IPS-18a (cell line): ENCODE results near the gene SAMD7.

Experiments used
- H3K27ac ChIP-seq: one replicate; pipeline ENCODE4 v1.5.1; 2013; ENCODE audit warnings: low read length
- H3K27me3 ChIP-seq: one replicate; pipeline ENCODE4 v1.6.1; 2013; ENCODE audit warnings: mild to moderate bottlenecking, low read length; ENCODE audit not compliant: control insufficient read depth, insufficient read depth
- H3K36me3 ChIP-seq: one replicate; pipeline ENCODE4 v1.6.1; 2013; ENCODE audit warnings: low read depth, low read length; ENCODE audit not compliant: control insufficient read depth
- H3K4me1 ChIP-seq: one replicate; pipeline ENCODE4 v1.6.1; 2013; ENCODE audit warnings: low read depth, low read length; ENCODE audit not compliant: control insufficient read depth
- H3K4me3 ChIP-seq: one replicate; pipeline ENCODE4 v1.5.1; 2013; ENCODE audit warnings: low read length
- H3K9ac ChIP-seq: one replicate; pipeline ENCODE4 v1.6.1; 2013; ENCODE audit warnings: mild to moderate bottlenecking, low read length, moderate library complexity
- H3K9me3 ChIP-seq: one replicate; pipeline ENCODE4 v1.6.1; 2013; ENCODE audit warnings: low read depth, low read length; ENCODE audit not compliant: control insufficient read depth

The SAMD7 gene

GRCh38 chr3:169948559-169949448 is 37.4 kb downstream of the SAMD7 start:
- no peaks in the 10 kb centered on the region for H3K36me3 ChIP-seq
- no peak overlapping the region for H3K9ac ChIP-seq
- no peaks in the 10 kb centered on the region for H3K27me3 ChIP-seq
- no peak overlapping the region for H3K27ac ChIP-seq
- H3K9me3 ChIP-seq = no peaks in the 10 kb centered on the region
- no peak overlapping the region for H3K4me3 ChIP-seq
- H3K4me1 ChIP-seq = no peaks in the 10 kb centered on the region

- Histone ChIP-seq H3K4me3 (no peak overlapping the region), H3K9ac (no peak overlapping the region), H3K27me3 (no peaks in the 10 kb centered on the region), H3K36me3 (no peaks in the 10 kb centered on the region), H3K27ac (no peak overlapping the region), H3K9me3 (no peaks in the 10 kb centered on the region), H3K4me1 (no peaks in the 10 kb centered on the region)
Measured at GRCh38 chr3:169952045-169952444, 40.7 kb downstream of the SAMD7 start.

GRCh38 chr3:169953462-169954141 is 42.2 kb downstream of the SAMD7 start:
- no peaks in the 10 kb centered on the region for H3K27me3 ChIP-seq
- no peaks in the 10 kb centered on the region for H3K9me3 ChIP-seq
- H3K4me3 ChIP-seq = no peak overlapping the region
- H3K9ac ChIP-seq = no peak overlapping the region
- H3K36me3 ChIP-seq = no peaks in the 10 kb centered on the region
- H3K4me1 ChIP-seq = no peaks in the 10 kb centered on the region
- no peak overlapping the region for H3K27ac ChIP-seq

GRCh38 chr3:169954142-169954756 is 42.9 kb downstream of the SAMD7 start:
- H3K27ac ChIP-seq = no peak overlapping the region
- H3K9ac ChIP-seq = no peak overlapping the region
- no peaks in the 10 kb centered on the region for H3K27me3 ChIP-seq
- H3K4me1 ChIP-seq = no peaks in the 10 kb centered on the region
- H3K9me3 ChIP-seq = no peaks in the 10 kb centered on the region
- no peaks in the 10 kb centered on the region for H3K36me3 ChIP-seq
- no peak overlapping the region for H3K4me3 ChIP-seq

GRCh38 chr3:169955406-169955805 is 44.0 kb downstream of the SAMD7 start:
- Histone ChIP-seq H3K4me3 (no peak overlapping the region), H3K9ac (no peak overlapping the region), H3K27ac (no peak overlapping the region), H3K36me3 (no peaks in the 10 kb centered on the region), H3K9me3 (no peaks in the 10 kb centered on the region), H3K27me3 (no peaks in the 10 kb centered on the region), H3K4me1 (no peaks in the 10 kb centered on the region)

GRCh38 chr3:169964176-169964575 is 52.8 kb downstream of the SAMD7 start:
- peaks cover 22% of the 10 kb centered on the region for H3K4me1 ChIP-seq
- H3K36me3 ChIP-seq = peaks cover 4% of the 10 kb centered on the region
- H3K27ac ChIP-seq = no peak overlapping the region
- no peak overlapping the region for H3K9ac ChIP-seq
- H3K27me3 ChIP-seq = no peaks in the 10 kb centered on the region
- no peaks in the 10 kb centered on the region for H3K9me3 ChIP-seq
- H3K4me3 ChIP-seq = no peak overlapping the region

GRCh38 chr3:169965562-169966427 is 54.4 kb downstream of the SAMD7 start:
- Histone ChIP-seq H3K9me3 (no peaks in the 10 kb centered on the region), H3K4me1 (peaks cover 22% of the 10 kb centered on the region), H3K27me3 (no peaks in the 10 kb centered on the region), H3K27ac (no peak overlapping the region), H3K4me3 (peak overlapping the region; percentile 90), H3K36me3 (peaks cover 12% of the 10 kb centered on the region), H3K9ac (peak overlapping the region; percentile 85)

GRCh38 chr3:169966428-169966950 is 55.1 kb downstream of the SAMD7 start, which contains the start of gene SEC62:
TSS of gene SEC62 (plus strand) at chr3:169966807. CDS start at chr3:169966823, 16 bp downstream.
- Histone ChIP-seq H3K4me3 (peak within 1 kb of the TSS; percentile 90), H3K9ac (peak within 1 kb of the TSS; percentile 85), H3K27ac (peak within 1 kb of the TSS; percentile 79), H3K36me3 (peaks cover 13% of the 10 kb centered on the region), H3K9me3 (no peaks in the 10 kb centered on the region), H3K27me3 (no peaks in the 10 kb centered on the region), H3K4me1 (peaks cover 22% of the 10 kb centered on the region)

- peaks cover 22% of the 10 kb centered on the region for H3K4me1 ChIP-seq
- no peaks in the 10 kb centered on the region for H3K9me3 ChIP-seq
- peak overlapping the region; percentile 90 for H3K4me3 ChIP-seq
- H3K9ac ChIP-seq = peak overlapping the region; percentile 85
- H3K36me3 ChIP-seq = peaks cover 13% of the 10 kb centered on the region
- H3K27me3 ChIP-seq = no peaks in the 10 kb centered on the region
- peak overlapping the region; percentile 79 for H3K27ac ChIP-seq
Measured at GRCh38 chr3:169966951-169967915, 55.9 kb downstream of the SAMD7 start.
